Fibroblast of lung (primary cell): ENCODE results near the gene LCN1.
"Not testable (repeated sequence)": the region's sequence is repeated elsewhere in the genome, so short reads cannot be mapped to it uniquely, and the experiment has no call there.

Source experiments
- CTCF ChIP-seq, 2 donors: IDR thresholded peaks in 1 of 2; conservative IDR thresholded peaks in 1 of 2; 1 replicate in 1 of 2; 2 replicates in 1 of 2; pipeline ENCODE4 v1.5.1; 2011 to 2012; ENCODE audit warnings: low read length in 2 of 2, control low read depth in 1 of 2, inconsistent platforms in 1 of 2, low read depth in 1 of 2, mild to moderate bottlenecking in 1 of 2
- EZH2 ChIP-seq: IDR thresholded peaks from 2 replicates; pipeline ENCODE4 v1.5.1; 2012; ENCODE audit warnings: low read length, control low read depth, mild to moderate bottlenecking; ENCODE audit errors: missing control alignments

GRCh38 chr9:135535631-135536030, 14.4 kb downstream of the LCN1 start:
- not testable (repeated sequence) for TF ChIP-seq CTCF (conservative IDR thresholded peaks at IDR 0.05 in 1 of 2, IDR thresholded peaks at IDR 0.05 in 1 of 2; ENCODE audit: low read depth in 1 of 2, low read length in 2 of 2); EZH2
